GM11168 (cell line): ENCODE measurements around the gene ACD.

Experiments used
- in situ Hi-C: fragments of 300-500 bp; cut with MboI; formaldehyde crosslinking; loops from one replicate; pipeline ENCODE4 v1.12.0; 2022; ENCODE audit warnings: low sequenced_read_pairs; ENCODE audit not compliant: unreplicated experiment

ACD gene

DNA sequence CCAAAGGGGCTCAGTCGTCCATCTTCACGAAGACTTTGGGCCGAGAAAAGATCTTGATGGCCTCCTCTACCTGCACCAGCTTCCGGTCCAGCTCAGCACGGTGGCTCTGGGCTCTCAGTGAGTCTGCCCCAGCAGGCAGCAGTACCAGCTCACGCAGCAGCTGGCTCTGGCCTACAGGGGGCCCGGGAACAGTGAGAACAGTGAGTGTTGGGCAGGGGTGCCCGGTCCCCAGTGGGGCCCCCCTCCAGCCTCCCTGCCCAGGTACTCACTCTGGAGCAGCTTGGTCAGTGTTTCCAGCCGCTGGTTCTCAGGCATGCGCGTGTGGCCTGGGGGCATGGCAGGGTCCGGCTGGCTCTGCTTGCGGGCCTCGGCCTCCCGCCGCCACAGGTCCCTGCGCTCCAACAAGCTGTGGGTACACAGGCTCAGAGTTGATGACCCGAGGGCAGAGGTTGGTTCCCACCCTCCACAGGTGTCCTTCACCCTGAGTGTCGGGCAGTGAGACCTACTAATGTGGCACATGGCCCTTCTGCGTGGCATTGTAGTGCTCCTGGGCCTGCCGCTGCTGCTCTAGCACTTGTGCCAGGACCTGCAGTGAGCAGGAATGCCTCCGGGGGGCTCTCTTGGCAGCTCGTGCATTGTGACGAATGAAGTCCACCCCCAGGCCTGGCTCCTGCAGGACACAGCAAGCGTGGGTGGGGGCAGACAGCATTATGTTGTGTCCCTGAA, 3.3 kb upstream of the ACD start:
- in situ Hi-C loops: no loop called here

DNA sequence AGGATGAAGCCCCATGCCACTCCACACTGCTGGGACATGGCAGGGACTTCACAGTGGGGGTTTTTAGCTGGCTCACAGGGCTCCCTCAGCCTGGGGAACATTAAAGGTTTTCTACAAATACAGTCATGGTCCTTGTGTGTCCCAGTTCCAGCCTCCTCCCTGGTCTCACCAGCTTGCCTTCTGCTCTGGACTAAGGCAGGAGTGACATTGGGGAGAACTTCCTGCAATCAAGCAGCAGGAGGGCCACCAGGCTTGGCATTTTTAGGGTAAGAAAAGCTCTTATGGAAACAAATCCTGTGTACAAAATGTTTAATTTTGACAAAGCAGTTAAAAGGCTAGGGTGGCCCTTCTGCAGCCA, 2.6 kb upstream of the ACD start:
- in situ Hi-C loops: no loop called here

DNA sequence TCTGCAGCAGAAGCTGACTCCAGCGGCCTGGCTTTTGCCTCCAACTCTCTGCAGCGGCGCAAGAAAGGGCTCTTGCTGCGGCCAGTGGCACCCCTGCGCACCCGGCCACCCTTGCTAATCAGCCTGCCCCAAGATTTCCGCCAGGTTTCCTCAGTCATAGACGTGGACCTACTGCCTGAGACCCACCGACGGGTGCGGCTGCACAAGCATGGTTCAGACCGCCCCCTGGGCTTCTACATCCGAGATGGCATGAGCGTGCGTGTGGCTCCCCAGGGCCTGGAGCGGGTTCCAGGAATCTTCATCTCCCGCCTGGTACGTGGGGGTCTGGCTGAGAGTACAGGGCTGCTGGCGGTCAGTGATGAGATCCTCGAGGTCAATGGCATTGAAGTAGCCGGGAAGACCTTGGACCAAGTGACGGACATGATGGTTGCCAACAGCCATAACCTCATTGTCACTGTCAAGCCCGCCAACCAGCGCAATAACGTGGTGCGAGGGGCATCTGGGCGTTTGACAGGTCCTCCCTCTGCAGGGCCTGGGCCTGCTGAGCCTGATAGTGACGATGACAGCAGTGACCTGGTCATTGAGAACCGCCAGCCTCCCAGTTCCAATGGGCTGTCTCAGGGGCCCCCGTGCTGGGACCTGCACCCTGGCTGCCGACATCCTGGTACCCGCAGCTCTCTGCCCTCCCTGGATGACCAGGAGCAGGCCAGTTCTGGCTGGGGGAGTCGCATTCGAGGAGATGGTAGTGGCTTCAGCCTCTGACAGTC, 2.0 kb upstream of the ACD start:
- in situ Hi-C loops: no loop called here

- in situ Hi-C loops: no loop called here
Measured at GRCh38 chr16:67661101-67661761, 1.2 kb upstream of the ACD start.

DNA sequence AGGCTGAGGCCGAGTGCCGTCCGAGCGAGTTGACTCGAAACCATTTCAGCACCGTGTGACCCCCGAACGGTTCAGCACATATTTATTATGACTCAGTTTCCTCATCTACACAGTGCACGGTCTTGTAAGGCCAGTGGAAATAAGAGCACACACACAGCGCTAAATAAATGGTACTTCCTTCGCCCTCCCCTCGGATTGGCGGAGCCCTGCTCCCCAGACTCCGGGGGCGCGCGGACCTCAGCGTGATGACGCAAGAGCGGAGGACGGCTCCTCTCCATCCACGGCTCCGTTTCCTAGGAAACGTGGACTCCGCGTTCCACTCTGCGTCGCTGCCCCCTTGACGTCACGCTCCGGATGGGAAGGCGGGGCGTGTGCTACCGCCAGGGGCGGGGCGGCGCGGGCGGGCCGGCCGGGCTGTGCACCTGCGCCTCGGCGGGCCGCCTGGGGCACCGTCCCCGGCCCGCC, 536 bp upstream of the ACD start, which contains the start of gene PARD6A:
Gene PARD6A (plus strand): TSS at position 397 of the 465 bp plus-strand sequence. CDS start 79 bp downstream, outside the sequence.
- in situ Hi-C loops: no loop called here

DNA sequence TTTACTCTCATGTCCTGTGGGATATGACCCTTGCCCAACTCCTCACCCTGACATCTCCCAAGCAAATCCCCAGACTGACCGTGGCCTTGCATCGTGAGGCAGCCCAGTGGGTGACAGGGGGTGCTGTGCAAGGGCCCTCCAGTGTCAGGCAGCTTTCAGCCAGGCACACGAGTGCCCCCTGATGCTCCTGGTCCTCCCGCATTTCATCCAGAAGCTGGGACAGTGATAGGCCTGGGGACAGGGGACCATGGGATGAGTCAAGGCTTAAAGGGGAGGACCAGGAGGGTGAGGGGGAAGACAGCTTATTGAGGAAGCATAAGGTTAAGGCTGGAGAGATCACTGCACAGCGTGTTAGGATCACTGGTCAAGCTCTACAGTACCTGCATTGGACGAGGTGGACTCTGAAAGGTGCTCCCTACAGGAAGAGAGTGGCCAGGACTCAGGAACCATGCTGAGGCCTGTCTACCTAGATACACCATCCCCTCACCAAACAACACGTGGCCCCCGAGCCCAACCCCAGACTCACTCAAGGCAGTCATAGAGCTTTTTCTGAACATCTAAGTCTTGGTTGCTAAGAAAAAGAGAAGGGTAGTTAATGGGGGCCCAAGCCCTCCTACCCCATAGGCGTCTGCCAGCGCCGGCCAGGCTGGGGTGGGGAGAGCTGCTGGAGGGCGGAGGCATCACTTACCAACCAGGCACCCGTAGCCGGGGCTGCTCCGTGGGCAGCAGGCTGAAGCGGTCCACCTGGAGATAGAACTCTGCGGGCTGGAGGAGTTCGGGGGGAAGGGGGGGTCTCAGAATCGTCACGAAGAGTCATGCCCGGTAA, 998 bp downstream of the ACD start:
- in situ Hi-C loops: no loop called here

GRCh38 chr16:67657751-67658518, 2.1 kb downstream of the ACD start:
- in situ Hi-C loops: no loop called here

GRCh38 chr16:67657017-67657608, 2.9 kb downstream of the ACD start:
- in situ Hi-C loops: no loop called here

DNA sequence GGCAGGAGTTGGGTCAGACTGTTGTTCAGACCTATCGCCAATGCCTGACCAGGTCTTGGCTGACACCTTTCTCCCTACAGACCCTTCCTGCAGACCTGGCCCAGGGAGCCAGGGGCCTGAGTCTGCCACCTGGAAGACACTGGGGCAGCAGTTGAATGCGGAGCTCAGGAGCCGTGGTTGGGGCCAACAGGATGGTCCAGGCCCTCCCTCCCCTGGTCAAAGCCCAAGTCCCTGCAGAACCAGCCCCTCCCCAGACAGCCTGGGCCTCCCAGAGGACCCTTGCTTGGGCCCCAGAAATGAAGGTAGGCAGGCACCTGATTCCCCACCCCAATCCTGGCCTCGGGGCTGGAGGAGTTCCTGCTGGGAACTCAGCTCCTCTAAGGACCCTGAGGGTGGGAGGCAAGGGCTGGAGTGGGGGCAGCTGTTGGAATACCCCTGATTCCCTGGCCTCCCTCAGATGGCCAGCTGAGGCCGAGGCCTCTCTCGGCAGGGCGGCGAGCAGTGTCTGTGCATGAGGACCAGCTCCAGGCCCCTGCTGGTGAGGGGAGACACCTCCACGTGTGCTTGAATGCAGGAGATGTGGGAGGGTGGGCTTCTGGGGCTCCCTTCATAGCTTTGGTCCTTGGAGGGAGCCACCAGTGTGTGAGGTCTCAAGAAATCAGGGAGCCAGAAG, 3.6 kb downstream of the ACD start:
- in situ Hi-C loops: no loop called here

DNA sequence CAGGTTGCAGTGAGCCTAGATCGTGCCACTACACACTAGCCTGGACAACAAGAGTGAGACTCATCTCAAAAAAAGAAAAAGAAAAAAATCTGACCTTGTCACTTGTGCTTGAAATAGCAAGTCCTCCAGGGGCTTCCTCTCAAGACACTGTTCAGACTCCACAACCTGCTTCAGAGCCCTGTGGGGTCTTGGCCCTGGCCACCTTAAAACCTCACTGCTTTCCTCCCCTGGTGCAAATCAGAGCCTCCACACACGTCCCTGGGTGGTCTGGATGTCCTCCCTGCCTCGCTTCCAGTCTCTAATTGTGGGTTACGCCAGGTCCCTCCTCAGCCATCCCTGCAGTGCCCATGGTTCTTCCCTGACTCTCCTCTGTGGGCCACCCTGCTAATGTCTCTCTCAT, 4.7 kb downstream of the ACD start:
- in situ Hi-C loops: no loop called here

DNA sequence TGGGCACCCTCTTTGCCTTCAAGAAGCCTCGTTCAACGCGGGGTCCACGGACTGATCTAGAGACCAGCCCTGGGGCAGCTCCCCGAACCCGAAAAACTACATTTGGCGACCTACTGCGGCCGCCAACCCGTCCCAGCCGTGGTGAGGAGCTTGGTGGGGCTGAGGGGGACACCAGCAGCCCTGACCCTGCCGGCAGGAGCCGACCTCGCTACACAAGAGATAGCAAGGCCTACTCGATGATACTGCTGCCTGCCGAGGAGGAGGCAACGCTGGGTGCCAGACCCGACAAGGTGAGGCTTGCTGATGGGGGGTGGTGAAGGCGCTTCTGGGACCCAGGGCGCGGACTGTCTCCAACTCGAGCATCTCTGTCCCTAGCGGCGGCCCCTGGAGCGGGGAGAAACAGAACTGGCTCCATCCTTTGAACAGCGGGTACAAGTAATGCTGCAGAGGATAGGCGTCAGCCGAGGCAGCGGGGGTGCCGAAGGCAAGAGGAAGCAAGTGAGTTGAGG, 5.6 kb downstream of the ACD start:
- in situ Hi-C loops: no loop called here

GRCh38 chr16:67653789-67654402, 6.2 kb downstream of the ACD start:
- in situ Hi-C loops: no loop called here

- in situ Hi-C loops: no loop called here
Measured at GRCh38 chr16:67653128-67653788, 6.8 kb downstream of the ACD start.

- in situ Hi-C loops: no loop called here
Measured at GRCh38 chr16:67652578-67653127, 7.4 kb downstream of the ACD start.

DNA sequence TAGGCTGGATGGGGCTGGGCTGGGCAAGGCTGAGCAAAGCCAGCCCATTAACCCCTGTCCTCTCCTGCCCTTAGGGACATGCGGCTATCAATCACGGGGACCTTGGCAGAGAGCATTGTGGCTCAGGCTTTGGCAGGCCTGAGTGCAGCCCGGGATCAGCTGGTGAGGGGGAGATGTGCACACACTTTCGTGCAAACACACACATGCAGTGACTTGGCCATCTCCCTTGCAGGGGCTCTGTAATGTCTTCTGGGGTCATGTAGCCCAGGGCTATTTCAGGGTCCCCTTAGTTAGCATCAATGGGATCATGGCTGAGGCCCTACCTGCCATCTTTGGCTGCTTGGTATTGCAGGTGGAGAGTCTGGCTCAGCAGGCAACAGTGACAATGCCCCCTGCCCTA, 8.2 kb downstream of the ACD start:
- in situ Hi-C loops: no loop called here

DNA sequence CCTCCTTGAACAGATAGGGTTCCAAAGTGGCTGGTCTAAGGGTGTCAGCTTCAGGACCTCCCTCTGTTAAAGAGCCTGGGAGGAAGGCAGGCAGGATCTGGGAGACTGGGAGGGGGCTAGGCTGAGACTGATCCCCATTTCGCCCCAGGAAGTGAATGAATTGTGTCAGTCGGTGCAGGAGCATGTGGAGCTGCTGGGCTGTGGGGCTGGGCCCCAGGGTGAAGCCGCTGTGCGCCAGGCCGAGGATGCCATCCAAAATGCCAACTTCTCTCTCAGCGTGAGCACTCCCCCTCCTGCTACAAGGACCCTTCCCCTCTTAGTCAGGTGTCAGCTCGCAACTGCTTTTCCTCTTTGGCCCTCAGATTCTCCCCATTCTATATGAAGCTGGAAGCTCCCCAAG, 9.0 kb downstream of the ACD start:
- in situ Hi-C loops: no loop called here

DNA sequence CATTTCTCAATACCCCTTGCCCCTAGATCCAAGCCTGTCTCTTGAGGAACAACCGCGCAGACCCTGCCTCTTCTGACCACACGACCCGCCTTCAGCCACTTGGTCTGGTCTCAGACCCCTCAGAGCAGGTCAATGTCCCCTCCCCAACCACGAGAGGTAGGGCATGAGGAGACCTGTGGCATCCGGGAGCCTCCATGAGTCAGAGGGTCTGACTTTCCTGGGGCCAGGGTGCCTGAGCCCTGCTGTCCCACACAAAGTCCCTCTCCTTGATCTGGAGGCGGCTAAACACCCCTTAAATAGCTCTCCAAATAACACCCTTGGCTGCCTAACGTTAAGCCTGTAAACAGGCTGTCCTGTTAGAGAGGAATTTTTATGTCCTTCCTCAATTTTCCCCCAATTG, 10.0 kb downstream of the ACD start:
- in situ Hi-C loops: no loop called here
